ENCODE results near the gene AMOT.

DNA sequence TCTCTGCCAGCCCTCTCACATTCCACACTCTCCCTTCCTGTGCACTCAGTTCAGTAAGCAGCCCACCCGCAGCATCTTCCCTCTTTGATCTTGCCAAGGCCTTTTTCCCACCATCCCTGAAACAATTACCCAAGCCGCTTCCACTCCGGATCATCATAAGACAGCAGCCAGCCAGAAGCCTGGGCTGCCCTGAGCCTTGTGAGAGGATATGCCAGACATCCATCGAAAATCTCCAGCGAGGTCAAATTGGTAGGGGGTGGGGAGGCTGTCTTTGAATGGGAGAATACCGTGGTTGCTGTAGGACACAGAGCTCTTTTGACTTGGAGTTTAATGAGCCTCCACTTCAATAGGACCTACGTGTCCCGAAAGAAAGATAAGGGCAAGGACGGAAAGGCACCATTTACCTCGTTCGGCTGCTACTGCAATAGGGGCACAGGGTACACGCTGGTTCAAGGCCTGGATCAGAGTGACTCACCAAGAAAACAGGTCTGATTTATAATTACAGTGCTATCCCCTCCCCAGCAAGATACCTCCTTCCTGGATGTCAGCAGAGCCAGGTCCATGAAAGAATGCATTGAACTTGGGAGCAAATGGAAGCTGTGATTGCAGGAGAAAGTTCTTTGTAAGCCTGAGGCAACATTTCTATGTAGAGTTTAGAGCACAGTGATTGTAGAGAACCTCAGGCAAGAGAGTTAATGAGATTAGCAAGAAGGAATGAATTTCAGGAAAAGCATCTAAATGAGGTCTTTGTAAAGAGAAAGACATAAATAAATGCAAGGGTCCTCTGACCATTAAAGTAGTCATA is 39.5 kb downstream of the AMOT start:
- no peak for TF ChIP-seq GATA2 (IDR thresholded peaks at IDR 0.05; ENCODE audit: low read depth, low read length)
- no peak for TF ChIP-seq GATA3 (IDR thresholded peaks at IDR 0.05; ENCODE audit: low read depth, low read length)

Data from SH-SY5Y (cell line).